ENCODE data around the gene ZNF783.
"Not testable (repeated sequence)": the region's sequence is repeated elsewhere in the genome, so short reads cannot be mapped to it uniquely, and the experiment has no call there.

The ZNF783 gene

DNA sequence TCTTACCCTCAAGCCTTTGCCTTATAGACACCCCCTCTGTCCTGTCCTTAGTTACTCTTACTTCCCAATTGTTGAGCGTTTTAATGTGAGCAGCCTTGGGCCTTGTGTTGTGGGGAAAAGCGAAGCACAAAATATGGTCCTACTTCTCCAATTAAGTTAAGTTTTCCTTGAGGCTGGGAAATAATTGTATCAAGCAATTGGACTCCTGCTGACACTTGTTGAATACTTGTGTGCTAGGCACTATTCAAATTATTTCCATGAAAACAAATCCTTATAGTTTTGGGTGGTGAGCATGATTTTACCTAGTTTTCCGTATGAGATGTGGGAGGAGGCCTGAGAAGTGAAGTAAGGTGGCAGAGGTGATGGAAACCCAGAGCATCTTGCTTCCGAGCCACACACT is 5.4 kb upstream of the ZNF783 start:
- no peak overlapping the region for H3K27ac ChIP-seq
- TF ChIP-seq, protein P1, sequence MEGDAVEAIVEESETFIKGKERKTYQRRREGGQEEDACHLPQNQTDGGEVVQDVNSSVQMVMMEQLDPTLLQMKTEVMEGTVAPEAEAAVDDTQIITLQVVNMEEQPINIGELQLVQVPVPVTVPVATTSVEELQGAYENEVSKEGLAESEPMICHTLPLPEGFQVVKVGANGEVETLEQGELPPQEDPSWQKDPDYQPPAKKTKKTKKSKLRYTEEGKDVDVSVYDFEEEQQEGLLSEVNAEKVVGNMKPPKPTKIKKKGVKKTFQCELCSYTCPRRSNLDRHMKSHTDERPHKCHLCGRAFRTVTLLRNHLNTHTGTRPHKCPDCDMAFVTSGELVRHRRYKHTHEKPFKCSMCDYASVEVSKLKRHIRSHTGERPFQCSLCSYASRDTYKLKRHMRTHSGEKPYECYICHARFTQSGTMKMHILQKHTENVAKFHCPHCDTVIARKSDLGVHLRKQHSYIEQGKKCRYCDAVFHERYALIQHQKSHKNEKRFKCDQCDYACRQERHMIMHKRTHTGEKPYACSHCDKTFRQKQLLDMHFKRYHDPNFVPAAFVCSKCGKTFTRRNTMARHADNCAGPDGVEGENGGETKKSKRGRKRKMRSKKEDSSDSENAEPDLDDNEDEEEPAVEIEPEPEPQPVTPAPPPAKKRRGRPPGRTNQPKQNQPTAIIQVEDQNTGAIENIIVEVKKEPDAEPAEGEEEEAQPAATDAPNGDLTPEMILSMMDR (conservative IDR thresholded peaks at IDR 0.05) = no peak

DNA sequence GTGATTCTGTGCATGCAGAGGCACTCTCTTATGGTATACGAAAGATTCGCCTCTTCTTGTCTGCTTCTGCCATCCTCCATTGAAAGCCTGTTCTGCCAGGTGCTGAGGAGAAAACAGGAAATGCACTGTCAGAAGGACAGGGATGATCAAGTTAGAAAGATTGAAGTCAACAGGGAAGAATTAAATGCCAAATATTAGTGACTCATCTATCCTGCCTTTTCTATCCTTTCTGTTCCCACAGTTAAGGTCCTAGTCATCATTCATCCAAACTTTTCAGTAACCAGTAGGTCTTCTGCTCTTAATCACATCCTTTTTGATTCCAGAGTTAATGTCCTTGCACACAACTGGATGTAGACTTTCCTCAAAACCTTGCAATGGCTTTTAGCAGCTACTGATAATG is 4.8 kb upstream of the ZNF783 start:
- TF ChIP-seq, protein P1 (conservative IDR thresholded peaks at IDR 0.05) = no peak
- H3K27ac ChIP-seq = no peak overlapping the region

DNA sequence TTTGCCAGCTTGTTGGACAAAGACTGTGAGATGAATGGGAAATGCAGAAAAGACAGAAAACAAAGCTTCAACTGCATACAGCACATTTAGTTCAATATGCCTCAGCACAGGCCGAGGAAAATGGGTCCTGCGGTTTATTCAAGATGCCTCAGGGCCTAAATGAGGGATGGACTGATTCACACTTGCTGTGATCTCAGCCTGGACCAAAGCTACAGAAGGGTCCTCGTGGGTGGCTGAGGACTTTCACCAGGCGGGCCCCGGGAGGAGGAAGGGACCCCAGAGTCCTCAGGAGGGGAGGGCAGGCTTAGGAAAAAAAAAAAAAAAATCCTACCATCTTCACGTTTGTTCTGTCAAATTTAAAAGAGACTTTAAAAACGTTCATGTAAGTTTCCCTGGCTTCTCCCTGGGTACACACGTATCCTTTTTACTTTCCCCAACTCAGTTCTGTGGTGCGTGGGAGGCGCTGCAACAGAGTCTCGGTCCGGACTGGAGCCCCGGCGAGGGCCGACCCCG is 624 bp upstream of the ZNF783 start:
- TF ChIP-seq, protein P1 (conservative IDR thresholded peaks at IDR 0.05) = no peak
- H3K27ac ChIP-seq = peak overlapping the region; percentile 92

GRCh38 chr7:149266451-149266850 is 4.5 kb downstream of the ZNF783 start:
- TF ChIP-seq, protein P1 (conservative IDR thresholded peaks at IDR 0.05) = no peak

GRCh38 chr7:149267733-149268132 is 5.7 kb downstream of the ZNF783 start:
- TF ChIP-seq, protein P1 (conservative IDR thresholded peaks at IDR 0.05) = no peak
- H3K27ac ChIP-seq = no peak overlapping the region

More at GRCh38 chr7:149266451-149266850, 4.5 kb downstream of the ZNF783 start:
- H3K27ac ChIP-seq = no peak overlapping the region

DNA sequence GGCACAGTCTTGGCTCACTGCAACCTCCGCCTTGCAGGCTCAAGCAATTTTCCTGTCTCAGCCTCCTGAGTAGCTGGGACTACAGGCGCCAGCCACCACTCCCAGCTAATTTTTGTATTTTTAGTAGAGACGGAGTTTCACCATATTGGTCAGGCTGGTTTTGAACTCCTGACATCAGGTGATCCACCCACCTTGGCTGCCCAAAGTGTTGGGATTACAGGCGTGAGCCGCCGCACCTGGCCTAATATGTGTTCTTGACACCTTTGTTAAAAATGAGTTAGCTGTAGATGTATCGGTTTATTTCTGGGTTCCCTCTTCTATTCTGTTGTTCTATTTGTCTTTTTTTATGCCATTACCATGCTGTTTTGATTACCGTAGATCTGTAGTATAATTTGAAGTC is 12.4 kb downstream of the ZNF783 start:
- H3K27ac ChIP-seq = not testable (repeated sequence)

DNA sequence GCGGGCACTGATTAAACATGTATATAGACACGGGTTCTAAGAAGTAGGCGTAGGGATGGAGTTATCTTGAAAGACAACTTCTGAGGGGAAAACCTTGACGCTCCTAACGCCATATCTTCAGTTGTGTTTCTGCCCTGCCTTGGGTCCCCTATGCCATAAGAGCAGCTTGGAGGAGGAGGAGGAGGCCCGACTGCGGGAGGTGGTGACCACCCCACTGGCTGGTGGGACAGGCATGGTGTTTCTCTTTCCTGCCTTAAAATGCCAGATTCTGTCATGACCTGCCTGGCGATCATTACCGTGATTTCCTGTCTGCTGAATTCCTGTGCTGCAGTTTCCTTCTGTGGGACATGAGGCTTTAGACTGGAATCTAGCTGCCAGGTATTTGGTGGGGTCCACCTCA is 15.9 kb downstream of the ZNF783 start:
- H3K27ac ChIP-seq = no peak overlapping the region
- TF ChIP-seq, protein P1 (conservative IDR thresholded peaks at IDR 0.05) = no peak

GRCh38 chr7:149278396-149278795 is 16.4 kb downstream of the ZNF783 start:
- TF ChIP-seq, protein P1 (conservative IDR thresholded peaks at IDR 0.05) = no peak
- H3K27ac ChIP-seq = no peak overlapping the region

All from VCaP (cell line).